Cardiac fibroblast (primary cell): ENCODE measurements around the gene NEUROD2.

Experiments
- DNase-seq, 2 donors: peaks; one replicate each; pipeline versions ENCODE4 v3.0.0 to v3.0.0-alpha.2; 2010; ENCODE audit warnings: low read depth in 2 of 2
- H3K4me3 ChIP-seq, 2 donors: replicated peaks in 1 of 2; 1 replicate in 1 of 2; 2 replicates in 1 of 2; pipeline ENCODE4 v1.5.1; 2011; ENCODE audit warnings: low read depth in 2 of 2, low read length in 2 of 2, mild to moderate bottlenecking in 2 of 2, moderate library complexity in 1 of 2
- TF ChIP-seq, protein P1 (sequence below): IDR thresholded peaks from one replicate; pipeline ENCODE4 v1.5.1; 2011; ENCODE audit warnings: low read depth, mild to moderate bottlenecking, low read length, inconsistent platforms

Gene NEUROD2

DNA sequence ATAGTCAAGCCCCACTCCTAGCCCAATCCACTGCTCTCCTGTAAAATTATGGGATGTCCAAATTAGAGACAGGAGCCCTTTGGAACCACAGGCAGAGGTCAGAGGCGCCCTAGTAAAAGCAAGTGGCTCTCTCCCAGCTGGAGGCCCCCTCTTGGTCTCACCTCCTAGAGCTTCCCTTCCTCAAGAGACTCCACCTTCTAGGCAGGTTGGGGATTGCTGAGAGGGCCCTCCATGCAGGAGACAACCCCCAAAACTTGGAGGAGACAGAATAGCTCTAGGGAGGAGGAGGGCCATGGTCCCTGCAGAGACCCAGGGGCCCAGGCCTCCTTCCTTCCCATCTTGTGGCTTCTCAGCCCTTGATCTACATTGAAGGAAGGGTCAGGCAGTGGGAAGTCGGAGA lies 29.4 kb downstream of the NEUROD2 start:
- no peak overlapping the region for H3K4me3 ChIP-seq
- TF ChIP-seq, protein P1, sequence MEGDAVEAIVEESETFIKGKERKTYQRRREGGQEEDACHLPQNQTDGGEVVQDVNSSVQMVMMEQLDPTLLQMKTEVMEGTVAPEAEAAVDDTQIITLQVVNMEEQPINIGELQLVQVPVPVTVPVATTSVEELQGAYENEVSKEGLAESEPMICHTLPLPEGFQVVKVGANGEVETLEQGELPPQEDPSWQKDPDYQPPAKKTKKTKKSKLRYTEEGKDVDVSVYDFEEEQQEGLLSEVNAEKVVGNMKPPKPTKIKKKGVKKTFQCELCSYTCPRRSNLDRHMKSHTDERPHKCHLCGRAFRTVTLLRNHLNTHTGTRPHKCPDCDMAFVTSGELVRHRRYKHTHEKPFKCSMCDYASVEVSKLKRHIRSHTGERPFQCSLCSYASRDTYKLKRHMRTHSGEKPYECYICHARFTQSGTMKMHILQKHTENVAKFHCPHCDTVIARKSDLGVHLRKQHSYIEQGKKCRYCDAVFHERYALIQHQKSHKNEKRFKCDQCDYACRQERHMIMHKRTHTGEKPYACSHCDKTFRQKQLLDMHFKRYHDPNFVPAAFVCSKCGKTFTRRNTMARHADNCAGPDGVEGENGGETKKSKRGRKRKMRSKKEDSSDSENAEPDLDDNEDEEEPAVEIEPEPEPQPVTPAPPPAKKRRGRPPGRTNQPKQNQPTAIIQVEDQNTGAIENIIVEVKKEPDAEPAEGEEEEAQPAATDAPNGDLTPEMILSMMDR, result no peak
- no peak for DNase-seq

DNA sequence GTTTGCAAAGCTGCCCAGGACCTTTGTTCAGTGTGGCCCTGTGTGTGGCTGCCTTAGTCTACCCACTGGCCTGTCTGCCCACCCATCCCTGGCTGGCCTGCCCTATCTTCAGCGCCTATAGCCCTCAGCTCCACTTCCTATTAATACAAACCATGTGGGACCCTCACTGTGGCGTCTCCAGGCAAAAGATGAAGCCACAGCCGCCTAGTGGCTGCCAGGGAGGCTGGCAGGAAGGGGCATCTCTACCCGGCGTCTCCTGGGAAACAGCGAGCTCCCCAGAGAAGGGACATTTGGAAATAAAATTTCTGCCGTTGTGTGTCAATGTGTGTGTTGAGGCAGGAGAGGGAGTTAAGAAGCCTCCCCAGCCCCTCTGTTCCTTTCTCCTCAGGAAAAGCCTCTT lies 31.5 kb downstream of the NEUROD2 start:
- DNase-seq, result peak in 1 of 2 donors; percentile 17
- H3K4me3 ChIP-seq, result no peak overlapping the region
- TF ChIP-seq, protein P1, result peak; percentile 54

DNA sequence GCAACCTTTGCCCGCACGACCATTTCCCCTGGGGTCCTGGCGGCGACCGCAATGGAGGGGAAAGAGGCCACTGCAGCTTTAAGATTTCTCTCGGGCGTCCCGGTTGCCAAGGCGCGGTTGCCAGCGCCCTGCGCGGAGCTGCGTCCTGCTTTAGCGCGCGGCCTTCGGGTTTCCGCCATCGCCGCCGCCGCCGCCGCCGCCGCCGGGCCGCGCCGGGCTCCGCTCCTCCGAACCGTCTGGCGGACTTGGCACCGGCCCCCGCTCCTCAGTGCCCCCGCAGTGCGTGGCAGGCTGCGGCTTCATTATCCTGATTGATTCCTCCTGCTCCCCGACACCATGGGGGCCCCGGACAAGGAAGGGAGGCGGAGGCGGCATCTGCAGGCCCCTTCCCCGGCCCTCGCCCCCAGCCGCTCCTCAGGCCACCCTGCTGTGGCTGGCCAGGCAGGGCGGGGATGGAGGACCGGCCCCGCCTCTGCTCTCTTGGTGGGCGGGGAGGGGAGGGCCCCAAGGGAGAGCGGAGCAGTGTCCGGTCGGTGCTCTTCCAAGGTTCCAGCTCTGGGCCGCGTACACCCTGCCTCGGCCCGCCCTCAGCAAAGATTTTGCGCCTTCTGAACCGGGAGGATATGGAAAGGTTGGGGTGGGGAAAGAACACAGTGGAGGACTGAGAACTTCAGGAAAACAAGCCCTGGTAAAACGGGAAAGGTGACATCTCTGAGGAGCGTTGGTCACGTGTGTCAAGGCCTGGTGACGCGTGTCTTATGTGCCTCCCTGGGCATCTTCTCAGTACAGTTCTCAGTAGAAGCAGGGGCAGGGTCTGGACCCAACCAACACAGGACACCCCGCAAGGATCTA lies 34.0 kb downstream of the NEUROD2 start:
- H3K4me3 ChIP-seq, result peak overlapping the region; percentile 65 to 66
- TF ChIP-seq, protein P1, result no peak

DNA sequence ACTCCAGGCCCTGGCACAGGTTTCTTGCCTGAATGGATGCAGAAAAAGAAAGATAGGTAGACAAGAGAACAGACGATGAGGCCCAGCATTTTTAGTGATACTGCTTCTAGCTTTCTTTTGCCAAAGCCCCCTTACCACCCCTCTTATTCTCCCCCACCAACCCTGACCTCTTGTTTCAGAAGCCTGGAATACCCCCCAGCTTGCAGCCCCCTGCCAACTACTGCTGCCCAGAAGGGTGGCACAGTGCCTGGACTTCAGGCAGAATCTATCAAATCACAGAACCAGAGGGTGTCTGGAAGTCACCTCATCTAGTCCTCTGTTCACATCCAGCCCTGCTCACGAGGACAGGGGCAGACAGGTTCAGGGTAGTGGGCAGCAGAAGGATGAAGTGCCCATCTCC lies 35.6 kb downstream of the NEUROD2 start:
- TF ChIP-seq, protein P1, result no peak
- DNase-seq, result no peak
- no peak overlapping the region for H3K4me3 ChIP-seq

More for the DNA sequence above, 34.0 kb downstream of the NEUROD2 start:
- peak; percentile 63 to 76 for DNase-seq

DNA sequence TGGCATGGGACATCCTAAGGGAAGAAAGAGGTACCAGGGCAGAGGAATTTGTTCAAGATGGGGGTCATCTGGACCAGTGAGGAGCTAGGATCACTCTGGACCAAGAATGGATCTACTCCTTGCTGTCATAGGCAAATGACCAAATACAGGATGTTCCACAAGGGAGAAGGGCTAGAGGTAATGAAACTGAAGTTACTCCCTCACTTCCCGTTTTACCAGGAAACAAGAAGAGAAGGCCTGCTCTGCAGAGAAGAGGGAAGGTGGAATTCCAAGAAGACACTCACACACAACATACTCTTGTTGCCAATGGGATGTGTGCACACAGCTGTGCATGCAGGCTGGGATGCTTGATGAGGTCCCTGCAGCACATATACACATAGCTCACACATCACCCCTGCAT lies 38.6 kb downstream of the NEUROD2 start:
- no peak for DNase-seq
- H3K4me3 ChIP-seq, result no peak overlapping the region
- TF ChIP-seq, protein P1, result no peak

DNA sequence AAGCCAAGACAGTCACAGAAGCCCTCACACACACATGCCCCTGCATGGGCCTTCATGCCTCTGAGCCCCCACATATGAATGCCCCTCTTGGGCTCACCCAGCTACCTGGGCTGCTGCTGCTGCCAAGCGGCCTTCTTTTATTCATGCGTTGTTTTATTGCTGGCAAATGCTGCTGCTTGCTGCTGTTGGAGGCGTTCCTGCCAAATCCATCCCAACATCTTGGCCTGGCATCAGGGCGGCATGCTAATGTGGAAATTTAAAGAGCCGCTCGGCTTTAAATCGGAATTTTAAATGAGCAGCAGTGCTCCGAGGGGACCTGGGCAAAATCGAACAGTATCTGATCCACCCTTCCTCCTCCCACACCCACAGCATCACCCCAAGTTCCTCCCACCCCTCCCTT lies 39.0 kb downstream of the NEUROD2 start:
- no peak overlapping the region for H3K4me3 ChIP-seq
- DNase-seq, result no peak

More for the DNA sequence above, 39.0 kb downstream of the NEUROD2 start:
- TF ChIP-seq, protein P1, result no peak
